Measurements from ENCODE around the gene DUOXA1.
"Not testable (repeated sequence)": the region's sequence is repeated elsewhere in the genome, so short reads cannot be mapped to it uniquely, and the experiment has no call there.

DUOXA1 gene

DNA sequence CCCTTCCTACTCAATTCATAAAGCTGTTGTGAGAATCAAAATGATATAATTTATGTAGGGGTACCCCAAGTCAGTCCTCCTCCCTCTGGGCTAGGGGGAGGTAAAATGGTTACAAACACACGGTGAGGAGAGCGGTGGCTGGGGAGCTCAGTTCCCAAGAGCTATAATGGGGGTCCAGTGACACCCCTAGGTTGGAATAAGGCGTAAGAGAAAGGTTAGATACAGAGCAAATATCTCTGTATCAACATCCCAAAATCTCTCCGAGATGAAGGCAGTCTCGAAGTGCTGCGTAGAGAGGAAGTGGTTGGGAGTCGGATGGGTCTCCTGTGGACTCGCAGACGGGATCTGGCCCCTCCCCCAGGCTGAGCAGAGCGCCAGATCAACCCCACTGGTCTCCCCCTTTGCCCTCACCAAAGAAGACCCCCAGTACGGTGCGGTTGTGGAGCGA, 17.5 kb downstream of the DUOXA1 start:
- DNase-seq: no peak

DNA sequence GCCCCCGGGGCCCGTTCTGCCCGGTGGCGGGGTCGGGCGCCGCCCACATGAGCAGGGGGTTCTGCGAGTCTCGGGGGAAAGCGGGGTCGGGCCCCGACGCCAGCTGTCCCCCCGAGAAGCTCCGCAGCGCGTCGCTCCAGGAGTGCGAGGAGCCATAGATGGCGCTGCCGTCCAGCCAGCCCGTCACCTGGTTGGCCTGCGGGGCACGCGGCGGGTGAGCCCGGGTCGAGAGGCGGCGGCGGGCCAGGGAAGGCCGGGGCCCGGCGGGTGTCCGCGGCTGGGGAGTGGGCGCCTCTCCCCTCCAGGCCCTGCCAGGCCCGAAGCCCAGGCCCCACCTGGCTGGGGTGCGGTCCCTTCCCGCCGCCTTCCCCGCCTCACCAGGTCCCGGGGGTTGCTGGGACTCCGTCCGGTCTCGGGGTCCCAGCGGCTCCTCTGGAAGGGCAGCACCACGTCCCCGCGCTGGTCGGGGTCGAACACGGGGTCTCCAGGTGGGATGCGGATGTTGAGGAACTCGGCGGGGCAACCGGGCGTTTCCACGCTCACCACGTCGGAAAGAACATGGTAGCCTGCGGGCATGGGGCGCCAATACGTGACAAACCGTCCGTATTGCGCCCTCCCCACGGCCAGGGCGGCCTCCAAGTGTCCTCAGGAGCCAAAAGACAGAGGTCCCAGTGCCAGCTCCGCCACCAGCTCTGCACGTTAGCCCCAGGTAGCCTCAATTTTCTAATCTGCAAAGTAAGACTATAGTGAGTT, 18.1 kb downstream of the DUOXA1 start:
- DNase-seq: no peak

DNA sequence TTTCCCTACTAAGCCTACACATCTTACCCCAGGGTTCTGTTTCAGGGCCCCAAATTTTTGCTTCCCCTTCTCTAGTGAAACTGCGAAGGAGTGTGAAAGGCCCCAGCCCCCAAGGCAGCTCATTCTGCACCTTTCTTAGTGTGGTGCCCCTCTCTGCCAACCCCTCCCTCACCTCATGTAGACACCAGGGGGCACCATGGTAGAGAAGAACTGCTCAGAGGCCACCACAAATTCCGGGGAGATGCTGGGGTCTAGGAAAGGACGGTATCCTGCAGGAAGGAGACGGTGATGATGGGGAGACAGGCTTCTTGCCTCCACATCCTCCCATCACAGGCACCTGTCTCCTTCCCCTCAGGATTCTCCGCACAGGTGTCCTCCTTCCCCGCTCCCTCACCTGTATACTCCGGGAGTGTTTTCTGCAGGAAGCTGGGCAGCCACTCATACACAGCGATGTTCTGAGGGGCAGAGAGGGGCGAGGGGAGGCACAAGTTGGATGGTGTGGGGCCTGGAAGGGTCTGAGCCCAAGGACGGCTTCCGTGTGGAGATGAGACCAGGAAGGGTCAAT, 19.3 kb downstream of the DUOXA1 start:
- no peak for DNase-seq

DNA sequence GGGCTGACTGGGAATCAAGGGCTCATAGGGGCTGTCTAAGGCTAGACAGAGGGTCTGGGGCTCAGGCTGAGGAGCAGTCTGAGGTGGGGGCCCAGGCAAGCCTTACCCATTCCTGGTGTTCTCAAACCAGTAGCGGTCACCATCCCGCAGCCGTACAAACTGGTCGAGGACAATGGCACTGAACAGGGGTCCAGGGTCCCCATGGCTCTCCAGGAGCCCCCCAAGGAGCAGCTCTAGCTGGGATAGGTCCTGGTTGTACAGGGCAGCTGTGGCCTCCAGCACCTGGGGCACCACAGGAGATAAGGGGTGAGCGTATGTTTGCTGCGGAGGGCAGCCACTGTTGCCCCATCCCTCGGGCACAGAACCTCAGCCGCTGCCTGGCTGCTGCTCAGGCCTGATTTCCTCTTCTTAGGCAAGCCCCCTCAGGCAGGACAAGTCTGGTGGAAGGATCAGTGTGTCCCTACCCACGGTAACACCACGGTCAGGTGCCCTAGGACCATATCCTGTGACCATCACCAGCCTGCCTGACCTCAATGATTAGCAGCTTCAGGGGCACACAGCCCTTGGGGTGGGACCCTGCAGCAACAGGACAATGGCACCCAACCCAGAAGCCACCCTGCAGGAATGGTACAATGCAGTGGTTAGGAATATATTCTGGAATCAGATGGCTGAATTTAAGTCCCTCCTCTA, 21.6 kb downstream of the DUOXA1 start:
- DNase-seq: no peak

DNA sequence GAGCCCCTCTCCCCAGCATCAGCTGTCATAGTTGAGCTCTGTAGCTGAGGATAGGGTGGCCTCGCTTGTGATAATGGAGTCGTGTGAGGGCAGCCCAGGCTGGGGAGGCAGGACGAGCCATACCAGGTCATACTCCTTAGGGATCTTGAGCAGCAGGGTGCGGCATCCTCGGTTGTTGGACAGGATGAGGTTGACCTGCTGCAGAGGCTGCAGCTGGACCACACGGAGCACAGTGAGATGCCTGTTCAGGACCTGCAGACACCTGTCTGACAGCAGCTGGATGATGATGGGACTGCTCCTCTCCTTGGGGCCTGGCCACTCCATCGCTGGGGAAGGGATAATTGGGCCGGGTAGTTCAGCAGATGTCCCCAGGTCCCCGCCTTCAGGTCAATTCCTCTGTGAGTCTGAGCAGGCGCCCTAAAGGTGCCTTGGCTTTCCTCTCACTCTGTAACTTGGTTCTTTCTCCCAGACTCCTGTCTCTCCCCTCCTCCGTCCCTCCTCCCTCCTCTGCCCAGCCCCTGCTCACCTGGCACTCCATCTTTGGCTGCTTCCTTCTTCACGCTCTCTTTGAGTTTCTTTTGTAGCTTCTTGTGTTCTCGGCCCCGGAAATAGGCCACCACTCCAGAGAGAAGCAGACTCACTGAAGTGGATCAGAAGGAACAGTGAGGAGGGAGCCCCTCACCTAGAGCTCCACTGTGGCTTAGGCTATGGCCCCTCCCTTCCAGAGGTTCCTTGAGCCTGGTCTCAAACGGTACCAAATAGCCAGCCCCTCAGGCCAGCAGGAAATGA, 23.5 kb downstream of the DUOXA1 start:
- DNase-seq: no peak

DNA sequence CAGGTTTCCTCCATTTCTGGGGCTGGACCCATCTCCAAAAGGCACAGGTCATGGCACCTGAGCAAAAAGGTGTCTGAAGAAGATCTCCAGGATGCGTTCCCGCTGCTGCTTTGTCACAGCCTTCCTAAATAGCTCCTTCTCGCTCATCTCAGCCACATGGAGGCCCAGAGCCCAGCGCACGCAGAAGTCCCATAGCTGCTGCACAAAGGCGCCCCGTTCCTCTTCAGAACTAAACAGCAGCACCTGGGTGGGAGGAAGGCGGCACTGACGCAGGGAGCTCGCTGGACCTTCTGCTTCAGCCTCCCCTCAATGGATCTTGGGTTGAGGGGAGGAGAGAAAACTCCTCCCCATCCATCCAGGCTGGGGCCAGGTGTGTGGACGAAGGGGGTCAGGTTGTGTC, 24.1 kb downstream of the DUOXA1 start:
- DNase-seq: no peak

DNA sequence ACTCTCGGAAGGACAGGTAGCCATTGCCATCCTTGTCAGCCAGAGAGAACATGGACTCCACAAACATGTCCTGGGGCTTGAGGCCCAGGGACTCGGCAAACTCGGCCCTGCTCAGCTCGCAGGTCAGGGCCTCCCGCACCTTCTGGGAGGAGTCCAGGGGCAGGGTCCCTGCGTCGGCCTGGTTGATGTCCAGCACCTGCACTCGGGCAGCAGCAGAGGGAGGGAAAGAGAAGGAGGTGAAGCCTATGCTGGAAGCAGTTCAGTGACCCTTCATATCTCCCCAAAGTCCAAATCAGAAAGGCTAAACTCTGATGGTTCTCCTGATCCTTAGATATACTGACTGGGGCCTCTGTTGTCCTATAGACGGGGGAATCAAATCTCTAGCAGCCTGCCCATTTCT, 25.5 kb downstream of the DUOXA1 start:
- not testable (repeated sequence) for DNase-seq

DNA sequence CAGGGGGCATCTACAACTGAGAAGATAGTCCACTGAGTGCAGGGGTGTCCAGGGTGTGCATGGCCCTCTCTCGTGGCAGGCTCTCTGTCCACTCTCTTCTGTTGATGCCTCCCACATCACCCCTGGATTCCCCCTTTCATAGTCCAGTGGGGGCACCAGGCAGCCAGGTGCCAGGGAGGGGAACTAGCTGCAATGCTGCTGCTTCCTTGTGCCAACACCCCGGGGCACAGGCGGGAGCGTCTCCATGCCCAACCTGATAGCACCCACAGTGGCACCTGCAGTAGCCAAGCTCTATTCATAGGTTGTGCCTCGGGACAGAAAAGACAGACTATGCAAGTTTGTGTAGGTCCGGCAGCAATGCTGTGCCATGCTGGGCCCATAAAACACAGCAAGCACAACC, 27.5 kb downstream of the DUOXA1 start:
- no peak for DNase-seq

DNA sequence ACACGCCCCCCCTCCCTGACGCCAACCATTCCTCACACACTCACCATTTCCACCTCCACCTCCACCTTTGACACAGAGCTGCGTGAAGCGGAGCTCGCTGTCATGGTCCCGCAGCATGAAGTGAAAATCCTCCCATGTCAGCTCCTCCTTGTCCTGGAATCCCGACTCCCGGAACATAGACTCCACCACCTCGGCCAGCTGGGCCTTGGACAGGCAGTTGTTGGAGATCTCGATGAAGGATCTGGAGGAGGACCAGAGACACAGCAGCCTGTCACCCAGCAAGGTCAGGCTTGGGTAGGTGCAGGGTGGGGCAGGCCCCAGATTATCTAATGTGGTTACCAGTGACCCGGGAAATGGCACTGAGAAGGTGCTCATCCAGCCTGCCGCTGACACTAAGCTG, 27.9 kb downstream of the DUOXA1 start:
- no peak for DNase-seq

DNA sequence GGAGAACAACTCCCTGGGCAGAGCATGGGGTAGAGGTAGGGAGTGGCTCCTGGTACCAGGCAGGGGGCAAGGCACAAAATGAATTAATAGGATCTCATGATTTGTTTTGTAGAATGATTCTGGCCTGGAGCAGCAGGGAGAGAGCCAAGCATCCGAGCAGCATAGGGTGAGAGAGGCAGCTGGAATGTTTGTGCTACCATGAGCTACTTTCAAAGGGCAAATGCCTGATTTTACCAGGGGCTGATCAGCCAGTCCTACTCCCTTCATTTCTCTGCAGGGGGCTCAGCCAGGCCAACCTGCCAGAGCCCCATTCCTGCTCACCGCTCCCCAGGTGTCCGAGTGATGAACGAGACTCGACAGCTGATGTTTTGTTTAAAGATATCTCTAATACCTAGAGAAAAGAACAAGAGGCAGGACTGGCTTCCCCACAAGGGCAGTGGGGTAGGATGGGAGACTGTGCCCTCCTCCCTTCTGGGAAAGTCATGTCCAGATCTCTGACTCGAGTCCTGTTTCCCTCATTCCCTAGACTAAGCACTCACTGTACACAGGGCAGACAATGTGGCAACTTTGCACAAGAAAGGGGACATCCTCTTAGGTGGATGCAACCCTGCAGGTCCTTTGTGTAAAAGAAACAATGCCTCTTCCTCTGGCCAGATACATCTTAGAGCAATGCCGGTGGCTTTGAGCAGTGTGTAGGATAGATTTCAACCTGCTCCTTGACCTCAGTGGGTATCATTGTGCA, 28.6 kb downstream of the DUOXA1 start:
- no peak for DNase-seq

DNA sequence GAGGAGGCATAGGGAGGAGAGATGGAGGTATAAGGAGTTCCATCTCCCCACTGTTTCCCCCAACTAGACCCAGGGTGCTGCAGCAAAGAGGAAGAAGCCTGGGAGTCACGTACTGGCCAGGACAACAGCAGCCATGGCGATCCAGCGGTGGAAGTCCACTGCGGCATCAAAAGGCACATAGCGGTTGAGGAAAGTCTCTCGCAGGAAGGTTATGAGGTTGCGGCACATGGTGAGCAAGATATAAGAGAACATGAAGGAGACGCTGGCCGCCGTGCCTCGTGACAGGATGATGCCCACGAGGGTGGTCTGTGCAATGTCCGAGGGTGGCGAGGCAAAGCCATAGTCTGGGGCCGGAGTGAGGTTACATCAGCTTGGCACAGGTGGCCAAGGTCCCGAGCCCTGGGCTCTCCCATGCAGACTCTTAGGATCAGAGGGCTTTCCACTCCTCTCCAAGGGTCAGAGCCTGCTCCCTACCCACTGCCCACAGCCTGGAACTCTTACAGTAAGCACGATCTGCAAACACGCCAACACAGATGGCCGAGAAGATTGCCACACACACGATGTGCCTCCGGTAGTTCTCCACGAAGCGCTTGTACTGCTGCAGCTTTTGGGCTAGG, 30.0 kb downstream of the DUOXA1 start:
- no peak for DNase-seq

DNA sequence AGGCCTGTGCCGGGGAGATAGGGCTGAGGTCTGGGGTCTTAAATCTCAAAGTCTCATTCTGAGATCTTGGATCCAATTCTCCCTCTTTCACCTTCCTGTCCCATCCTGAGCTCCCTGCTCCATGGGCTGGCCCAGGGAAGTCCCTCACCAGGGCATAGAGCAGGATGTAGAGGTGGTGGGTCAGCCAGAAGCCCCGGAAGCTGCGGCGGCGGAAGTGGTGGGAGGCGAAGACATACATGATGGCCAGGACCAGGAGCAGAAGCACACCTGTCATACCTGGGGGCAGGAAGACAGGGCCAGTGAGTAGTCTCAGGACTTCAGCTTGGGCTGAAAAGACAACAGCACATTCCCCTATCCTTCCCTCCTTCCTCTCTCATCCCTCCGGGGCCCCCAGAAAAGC, 32.2 kb downstream of the DUOXA1 start:
- no peak for DNase-seq

DNA sequence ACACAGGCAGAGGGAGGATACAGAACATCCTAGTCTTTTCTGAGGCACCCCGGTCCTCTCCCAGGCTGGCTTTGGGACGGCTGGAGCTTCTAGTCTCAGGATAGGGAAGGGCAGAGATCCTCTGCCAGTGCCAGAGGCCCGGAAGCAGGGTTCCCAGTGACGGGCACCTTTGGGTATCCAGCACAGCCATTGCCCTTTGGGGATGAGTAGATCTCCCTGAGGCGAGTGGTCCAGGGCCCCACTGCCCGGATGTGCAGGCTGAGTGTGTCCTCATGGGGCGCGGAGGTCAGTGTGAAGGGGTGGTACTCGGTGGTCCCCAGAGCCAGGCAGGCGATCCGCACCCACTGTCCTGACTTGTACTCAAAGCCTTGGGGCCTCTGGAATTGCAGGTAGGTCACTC, 34.0 kb downstream of the DUOXA1 start:
- no peak for DNase-seq

DNA sequence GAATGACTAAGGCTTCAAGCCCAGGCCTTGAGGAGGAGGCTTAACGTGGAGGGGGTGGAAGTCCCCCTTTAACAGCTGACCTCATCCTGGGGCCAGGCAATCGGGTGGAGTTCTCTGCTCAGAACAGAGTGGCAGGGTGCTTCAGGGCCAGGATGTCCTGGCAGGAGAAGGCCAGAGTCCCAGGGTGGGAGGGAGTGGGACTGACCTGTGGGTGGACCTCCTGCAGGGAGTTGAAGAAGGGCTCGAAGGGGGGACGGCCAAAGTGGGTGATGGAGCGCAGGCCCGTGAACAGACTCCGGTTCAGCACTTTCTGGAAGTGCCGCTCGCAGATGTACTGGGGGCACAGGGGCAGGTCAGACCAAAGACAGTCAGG, 35.3 kb downstream of the DUOXA1 start:
- DNase-seq: no peak

DNA sequence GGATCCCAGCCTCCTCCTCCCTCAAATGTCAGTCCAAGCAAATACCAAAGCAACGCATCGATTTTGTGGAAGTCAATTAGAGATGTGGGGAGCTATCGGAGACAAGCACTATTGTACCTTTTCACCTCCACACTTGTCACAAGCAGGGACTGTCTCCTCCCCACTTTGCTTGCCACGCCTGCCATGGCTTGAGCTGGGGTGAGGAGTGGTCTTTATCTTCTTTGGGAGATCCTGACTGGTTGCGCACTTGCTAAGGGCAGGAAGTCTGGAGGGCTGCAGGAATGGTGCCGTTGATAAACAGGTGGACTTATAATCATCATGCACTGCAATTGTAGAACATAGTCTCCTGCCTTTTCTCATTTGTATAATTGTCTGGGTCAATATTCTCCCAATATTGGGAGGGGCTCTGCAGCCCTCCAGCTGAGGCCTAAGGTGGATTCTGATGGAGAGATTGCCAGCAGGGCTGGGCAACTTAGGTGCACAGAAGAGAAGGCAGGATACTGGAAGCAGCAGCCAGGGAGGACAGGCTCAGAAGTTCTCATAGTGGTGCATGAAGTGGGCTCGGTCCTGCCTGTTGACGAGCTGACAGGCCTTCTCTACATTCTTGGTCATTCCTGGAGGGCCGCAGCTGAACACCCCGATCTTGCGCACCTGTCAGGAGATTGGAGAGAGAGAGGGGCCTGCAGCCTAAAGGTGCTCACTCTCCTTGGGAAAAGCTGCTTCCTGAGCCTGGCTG, 35.9 kb downstream of the DUOXA1 start:
- DNase-seq: no peak

DNA sequence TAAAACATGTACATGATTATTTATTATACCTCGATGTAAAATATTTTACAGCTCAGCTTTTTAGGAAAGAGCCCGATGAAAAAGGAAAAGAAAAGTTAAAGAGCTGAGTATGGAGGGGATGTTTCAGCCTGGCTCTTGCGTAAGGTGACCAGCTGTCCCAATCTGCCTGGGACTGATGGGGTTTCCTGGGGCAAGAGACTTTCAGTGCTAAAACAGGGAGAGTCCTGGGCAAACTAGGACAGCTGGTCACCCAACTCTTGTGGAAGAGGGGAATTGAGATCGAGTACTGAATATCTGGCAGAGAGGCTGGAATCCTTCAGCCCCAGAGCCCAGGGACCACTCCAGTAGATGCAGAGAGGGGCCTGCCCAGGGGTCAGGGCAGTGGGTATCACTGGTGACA, 36.7 kb downstream of the DUOXA1 start:
- DNase-seq: no peak

DNA sequence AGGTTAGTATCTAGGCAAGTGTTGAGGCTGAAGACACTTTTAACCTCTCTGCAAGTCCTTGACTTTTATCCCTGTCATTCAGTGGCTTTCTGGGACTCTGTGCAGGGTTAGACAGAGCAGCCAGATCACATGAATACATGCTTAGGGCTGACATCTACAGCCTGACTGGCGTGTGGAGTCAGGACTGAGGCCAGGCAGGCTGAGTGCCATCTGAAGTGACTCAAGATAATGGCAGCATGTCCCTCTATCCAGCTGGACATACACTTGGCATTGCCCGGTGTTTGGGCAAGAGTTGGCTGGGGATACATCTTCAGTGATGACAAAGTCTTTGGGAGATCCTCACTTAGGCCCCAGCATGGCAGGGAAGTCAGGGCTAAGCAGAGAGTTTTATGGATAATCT, 38.1 kb downstream of the DUOXA1 start:
- no peak for DNase-seq

DNA sequence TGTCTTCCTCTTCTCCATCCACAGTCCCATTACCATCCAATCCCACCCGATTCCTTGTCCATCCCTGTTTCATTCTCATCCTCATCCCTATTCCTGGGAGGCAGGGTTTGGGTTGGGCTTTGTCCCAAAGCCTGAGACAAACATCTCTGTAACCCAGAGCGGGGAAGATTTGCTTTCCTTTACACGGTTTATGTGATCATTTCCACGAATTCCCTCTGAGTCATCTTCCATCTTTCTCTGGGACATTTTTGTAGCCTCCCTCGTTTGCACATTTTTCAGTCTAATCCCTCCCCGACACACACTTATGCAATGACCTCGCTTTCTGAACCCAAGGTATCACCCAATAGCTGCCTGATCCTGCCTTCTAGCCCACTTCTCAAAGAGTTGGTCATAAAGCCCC, 38.5 kb downstream of the DUOXA1 start:
- DNase-seq: peak; percentile 62

DNA sequence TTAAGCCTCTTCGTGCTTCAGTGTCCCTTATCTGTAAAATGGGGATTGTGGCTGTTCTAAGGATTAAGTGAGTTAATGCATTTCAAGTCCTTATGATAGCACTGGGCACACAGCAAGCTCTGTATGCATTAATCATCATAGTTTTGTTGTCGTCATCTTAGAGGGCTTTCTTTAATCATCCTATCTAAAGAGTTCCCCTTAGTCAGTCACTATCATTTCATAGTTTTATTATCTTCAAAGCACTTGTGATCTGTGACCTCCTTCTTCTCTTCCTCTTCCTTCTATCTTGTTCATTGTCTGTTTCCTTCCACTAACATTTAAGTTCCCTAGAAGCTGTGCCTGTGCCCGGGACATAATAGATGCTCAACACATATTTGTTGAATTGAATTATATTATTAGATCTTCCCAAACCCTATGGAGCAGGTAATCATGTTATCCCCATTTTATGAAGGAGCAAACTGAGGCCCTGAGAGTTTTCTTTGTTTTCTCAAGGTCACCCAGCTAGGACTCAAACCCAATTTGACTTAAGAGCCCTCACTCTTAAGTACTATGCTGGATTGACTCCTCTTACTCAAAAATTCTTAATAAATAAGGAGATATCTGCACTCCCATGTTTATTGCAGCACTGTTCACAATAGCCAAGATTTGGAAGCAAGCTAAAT, 39.8 kb downstream of the DUOXA1 start:
- DNase-seq: no peak

DNA sequence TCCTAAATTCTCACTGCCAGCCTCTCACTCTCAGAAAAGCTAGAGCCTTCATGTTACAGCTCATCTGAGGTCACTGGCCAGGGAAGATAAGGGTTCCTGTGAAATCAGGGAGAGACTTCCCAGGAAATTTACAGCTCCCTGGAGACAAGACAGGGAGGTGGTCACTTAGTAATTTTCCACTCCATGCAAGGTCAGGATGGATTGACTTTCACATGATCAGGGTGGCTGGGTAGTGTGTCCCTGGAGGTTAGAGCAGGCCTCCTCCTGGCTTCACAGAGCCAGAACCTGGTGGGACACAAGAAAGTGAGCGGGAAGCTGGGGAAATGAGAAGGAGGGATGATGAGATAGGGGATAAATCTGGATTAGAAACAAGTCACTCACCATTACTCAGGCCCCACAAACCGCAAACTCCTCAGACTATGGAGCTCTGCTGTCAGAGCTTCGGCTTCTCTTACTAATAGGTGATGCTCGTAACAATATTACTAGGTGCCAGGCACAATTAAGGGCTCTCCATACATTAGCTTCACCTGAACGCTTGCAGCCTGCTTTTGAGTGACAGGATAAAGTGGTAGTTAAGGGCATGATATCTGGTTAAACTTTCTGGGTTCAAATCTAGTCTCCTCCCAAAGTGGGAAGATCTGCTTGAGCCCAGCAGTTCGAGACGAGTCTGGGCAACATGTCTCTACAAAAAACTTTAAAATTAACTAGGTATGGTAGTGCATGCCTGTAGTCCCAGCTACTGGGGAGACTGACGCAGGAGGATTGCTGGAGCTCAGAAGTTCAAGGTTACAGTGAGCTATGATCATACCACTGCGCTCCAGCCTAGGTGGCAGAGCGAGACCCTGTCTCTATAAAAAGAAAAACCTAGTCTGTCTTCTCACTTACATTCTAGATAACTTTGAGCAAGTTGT, 40.6 kb downstream of the DUOXA1 start:
- DNase-seq: peak; percentile 12

Measured in fibroblast of skin of back (primary cell).